ENCODE measurements around the gene ANKRD44.

The ANKRD44 gene

DNA sequence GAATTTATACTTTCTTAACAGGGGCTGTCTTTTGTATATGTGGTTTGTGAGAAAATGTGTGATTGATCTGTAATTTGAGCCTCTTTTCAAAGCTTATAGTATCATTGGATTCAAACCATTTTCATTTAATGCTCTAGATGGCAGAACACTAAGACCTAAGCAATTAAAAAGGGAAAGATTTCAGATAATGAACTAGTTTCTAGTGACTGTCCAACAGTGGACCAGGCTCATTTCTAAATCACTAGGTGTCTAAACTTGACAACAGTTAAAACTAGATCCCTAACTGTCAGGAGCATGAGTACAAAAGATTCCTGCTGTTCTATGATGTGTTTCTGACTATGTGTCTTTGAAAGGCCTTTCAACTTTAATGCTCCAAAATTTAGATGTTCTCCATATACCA lies 54.6 kb downstream of the ANKRD44 start:
- TF ChIP-seq, protein P1, sequence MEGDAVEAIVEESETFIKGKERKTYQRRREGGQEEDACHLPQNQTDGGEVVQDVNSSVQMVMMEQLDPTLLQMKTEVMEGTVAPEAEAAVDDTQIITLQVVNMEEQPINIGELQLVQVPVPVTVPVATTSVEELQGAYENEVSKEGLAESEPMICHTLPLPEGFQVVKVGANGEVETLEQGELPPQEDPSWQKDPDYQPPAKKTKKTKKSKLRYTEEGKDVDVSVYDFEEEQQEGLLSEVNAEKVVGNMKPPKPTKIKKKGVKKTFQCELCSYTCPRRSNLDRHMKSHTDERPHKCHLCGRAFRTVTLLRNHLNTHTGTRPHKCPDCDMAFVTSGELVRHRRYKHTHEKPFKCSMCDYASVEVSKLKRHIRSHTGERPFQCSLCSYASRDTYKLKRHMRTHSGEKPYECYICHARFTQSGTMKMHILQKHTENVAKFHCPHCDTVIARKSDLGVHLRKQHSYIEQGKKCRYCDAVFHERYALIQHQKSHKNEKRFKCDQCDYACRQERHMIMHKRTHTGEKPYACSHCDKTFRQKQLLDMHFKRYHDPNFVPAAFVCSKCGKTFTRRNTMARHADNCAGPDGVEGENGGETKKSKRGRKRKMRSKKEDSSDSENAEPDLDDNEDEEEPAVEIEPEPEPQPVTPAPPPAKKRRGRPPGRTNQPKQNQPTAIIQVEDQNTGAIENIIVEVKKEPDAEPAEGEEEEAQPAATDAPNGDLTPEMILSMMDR (IDR thresholded peaks at IDR 0.05; ENCODE audit: borderline replicate concordance, insufficient read depth, low read depth, low read length): no peak

DNA sequence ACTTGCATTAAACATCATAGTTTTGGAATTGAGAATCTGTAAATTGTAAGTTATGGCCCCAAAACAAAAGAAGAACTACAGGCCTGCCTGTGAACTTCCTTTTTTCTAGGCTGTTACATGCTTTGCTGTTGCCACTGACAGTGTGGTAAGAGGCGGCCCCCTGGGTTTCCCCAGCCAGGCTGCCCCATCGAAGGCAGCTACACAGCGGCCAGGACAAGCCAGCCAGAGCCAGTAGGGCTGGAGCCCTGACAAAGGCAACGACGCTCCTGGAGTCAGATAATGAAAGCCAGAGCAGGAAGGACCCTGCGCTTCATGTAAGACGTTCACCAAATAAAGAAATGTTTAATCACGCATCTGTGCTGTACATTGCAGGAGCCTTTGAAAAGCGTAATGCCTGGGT lies 55.0 kb downstream of the ANKRD44 start:
- H3K4me3 ChIP-seq (ENCODE audit: low read depth, low read length): no peak overlapping the region
- TF ChIP-seq, protein P1 (IDR thresholded peaks at IDR 0.05; ENCODE audit: borderline replicate concordance, insufficient read depth, low read depth, low read length): no peak

More for the DNA sequence above, 54.6 kb downstream of the ANKRD44 start:
- no peak overlapping the region for H3K4me3 ChIP-seq (ENCODE audit: low read depth, low read length)

DNA sequence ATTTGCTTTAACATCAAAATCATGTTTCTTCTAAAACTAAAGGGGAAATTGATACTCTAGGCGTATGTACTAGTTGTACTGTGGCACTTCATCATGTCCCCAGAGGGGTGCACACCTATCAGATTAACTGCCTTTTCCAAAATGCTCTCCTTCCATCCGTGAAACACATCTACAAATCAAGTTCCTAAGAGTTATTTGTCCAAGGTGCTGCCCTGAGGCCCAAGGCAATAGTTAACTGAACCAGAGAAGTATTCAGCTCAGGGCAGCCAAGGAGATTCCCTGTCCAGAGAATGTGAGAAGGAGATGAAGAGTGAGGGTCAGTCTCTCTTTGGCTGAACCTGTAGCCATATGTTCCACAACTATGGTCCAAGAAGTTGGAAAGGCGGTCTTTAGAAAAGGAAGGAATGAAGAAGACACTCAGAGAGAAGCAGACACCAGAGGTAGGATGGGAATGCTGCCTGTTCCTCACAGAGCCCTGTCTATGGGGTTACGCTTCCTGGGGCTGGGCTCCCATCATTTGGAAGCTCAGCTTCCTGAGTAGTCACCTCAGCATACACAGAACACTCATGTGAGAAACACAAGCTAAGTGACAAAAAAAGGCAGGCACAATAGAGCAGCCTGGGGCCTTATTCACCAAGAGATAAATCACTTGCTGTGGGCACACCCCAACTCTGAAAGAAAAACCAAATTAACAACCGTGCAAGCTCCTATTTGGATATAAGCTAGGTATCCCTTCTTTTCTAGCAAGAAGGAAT lies 55.6 kb downstream of the ANKRD44 start:
- H3K4me3 ChIP-seq (ENCODE audit: low read depth, low read length): no peak overlapping the region
- TF ChIP-seq, protein P1 (IDR thresholded peaks at IDR 0.05; ENCODE audit: borderline replicate concordance, insufficient read depth, low read depth, low read length): no peak

DNA sequence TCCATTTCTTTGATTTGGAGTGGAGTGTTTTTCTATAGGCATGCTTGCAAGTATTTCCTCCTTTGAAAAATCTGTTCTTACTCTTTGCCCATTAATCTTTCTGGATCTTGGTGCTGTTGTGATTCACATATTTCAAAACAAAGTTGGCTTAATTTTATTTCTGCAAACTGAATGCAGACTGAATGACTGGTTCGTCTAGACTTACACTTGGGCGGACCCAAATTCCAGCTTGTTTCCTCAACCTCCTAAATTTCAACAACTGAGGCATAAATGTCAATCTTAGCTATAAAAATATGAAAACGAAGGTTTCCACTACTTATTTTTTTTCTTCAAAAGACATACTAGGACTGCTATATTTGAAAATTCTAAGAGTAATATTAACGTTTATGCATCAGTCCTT lies 59.0 kb downstream of the ANKRD44 start:
- no peak overlapping the region for H3K4me3 ChIP-seq (ENCODE audit: low read depth, low read length)
- TF ChIP-seq, protein P1 (IDR thresholded peaks at IDR 0.05; ENCODE audit: borderline replicate concordance, insufficient read depth, low read depth, low read length): no peak

DNA sequence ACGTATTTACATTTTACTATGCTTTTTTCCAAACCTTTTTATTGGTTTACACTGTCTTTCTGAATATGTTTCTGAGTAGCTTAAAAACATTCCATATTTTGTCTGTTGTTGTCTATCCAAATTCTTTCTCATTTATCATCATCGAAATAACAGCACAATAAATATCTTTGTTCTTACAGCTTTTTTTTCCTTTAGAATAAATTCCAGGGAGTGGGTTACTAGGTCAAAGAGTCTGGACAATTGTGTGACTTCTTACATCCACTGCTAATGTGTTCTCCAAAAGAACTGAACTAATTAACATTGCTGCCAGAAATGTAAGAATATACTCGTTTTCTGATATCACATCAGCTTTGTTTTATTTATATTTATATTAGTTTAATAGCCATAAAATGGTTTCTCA lies 59.4 kb downstream of the ANKRD44 start:
- TF ChIP-seq, protein P1 (IDR thresholded peaks at IDR 0.05; ENCODE audit: borderline replicate concordance, insufficient read depth, low read depth, low read length): no peak
- H3K4me3 ChIP-seq (ENCODE audit: low read depth, low read length): no peak overlapping the region

DNA sequence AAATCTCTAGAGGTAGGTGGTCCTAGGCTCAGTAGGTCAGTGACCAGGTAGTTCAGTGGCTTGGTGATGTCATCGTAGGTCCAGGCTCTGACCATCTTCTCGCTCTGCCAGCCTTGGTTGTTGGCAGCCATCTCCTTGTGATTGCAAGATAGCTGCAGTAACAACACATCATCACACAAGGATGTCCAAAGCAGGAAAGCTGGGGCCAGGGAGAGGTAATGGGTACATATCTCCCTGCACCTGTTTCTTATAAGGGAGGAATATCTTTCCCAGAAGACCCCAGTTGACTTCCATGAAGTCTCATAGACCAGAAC lies 60.5 kb downstream of the ANKRD44 start:
- no peak overlapping the region for H3K4me3 ChIP-seq (ENCODE audit: low read depth, low read length)
- TF ChIP-seq, protein P1 (IDR thresholded peaks at IDR 0.05; ENCODE audit: borderline replicate concordance, insufficient read depth, low read depth, low read length): no peak

DNA sequence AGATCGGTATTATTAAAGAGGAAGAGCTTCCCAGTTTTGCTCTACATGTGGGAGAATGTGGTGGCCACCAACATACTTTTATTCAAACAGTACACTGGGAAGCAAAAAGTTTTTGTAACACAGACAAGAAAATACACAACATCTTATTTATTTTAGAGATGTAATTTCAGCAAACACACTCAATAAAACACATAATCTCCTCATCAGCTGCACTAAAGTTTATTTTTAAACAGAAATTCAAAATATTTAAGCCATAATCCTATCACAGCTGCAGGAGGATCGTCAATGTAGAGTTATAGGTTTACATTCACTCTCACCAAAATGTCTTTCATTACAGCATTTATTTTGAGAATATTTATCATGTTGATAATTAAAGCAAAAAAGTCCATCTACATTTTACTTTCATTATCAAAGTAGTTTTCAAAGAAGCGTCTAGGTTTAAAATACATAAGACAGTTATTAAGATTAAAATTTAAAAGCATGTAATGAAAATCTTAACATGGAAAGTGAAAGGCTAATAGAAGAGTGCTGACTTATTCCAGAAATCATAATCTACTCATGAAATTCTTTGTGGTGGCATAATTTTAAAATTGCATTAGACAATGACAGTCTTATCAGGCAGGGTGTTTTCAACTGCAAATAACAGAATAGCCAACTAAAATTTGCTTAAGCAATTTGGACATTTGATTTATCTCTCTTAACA lies 61.0 kb downstream of the ANKRD44 start:
- TF ChIP-seq, protein P1 (IDR thresholded peaks at IDR 0.05; ENCODE audit: borderline replicate concordance, insufficient read depth, low read depth, low read length): no peak
- H3K4me3 ChIP-seq (ENCODE audit: low read depth, low read length): no peak overlapping the region

All from GM12875 (cell line).